HepG2 (cell line): ENCODE data around the gene COG1. TPM values are rescaled to one million over a fixed set of nuclear protein-coding genes. Genes with fewer than 3 reads are reported as not detected.

Experiments
- ATAC-seq: fragments of 200-7000 bp; cut with Tn5 transposase; 3 replicates; pipeline ENCODE4 v1.9.1; 2020; ENCODE audit warnings: mild to moderate bottlenecking, moderate library complexity
- BruUV-seq: library from RNA; stranded (reverse); fragments of 400-500 nt; replicated peaks from 2 replicates; lab custom pipeline; 2021; lab: Mats Ljungman, UMichigan
- CTCF ChIA-PET: fragments of 300-600 bp; formaldehyde crosslinking; extraction: SDS; loops from one replicate; lab custom pipeline; 2021; ENCODE audit warnings: low total read pairs, inconsistent platforms, low intra/inter-chr PET ratio; lab: Yijun Ruan, JAX
- POLR2A ChIA-PET: fragments of 350-600 bp; sonication (Branson Sonifier 250); formaldehyde crosslinking; loops from one replicate; lab custom pipeline; 2020; ENCODE audit warnings: antibody characterized with exemption, inconsistent platforms; lab: Yijun Ruan, JAX
- DNase-seq: peaks from one replicate; pipeline ENCODE4 v3.0.0-alpha.2; 2015; ENCODE audit warnings: low spot score
- FAIRE-seq: peaks from 3 replicates; lab custom pipeline; 2011; peaks lifted over from hg19 to GRCh38; lab: Jason Lieb, UNC
- H2AFZ ChIP-seq: one replicate; pipeline ENCODE4 v1.6.1; 2011; ENCODE audit warnings: low read length, inconsistent platforms
- H3K27ac ChIP-seq: fragments of 300-600 bp; 3 replicates; pipeline ENCODE4 v1.8.0; 2011; ENCODE audit warnings: mixed run types, mild to moderate bottlenecking, mixed read lengths, low read length, inconsistent platforms; ENCODE audit not compliant: insufficient read depth; ENCODE audit errors: extremely low read length
- H3K27me3 ChIP-seq, 2 experiments: fragments of 200-600 bp in 1 of 2; 2 replicates in 1 of 2; 3 replicates in 1 of 2; pipeline versions ENCODE4 v1.6.0 to v1.8.0; 2011; ENCODE audit warnings: low read length in 2 of 2, mild to moderate bottlenecking in 2 of 2, moderate library complexity in 2 of 2, inconsistent platforms in 1 of 2; ENCODE audit not compliant: insufficient read depth in 2 of 2, control insufficient read depth in 1 of 2
- H3K36me3 ChIP-seq, 2 experiments: fragments of 200-600 bp in 1 of 2; replicated peaks in 1 of 2; 2 replicates in 1 of 2; 3 replicates in 1 of 2; pipeline versions ENCODE4 v1.5.1 to v1.8.0; 2011; ENCODE audit warnings: low read length in 2 of 2, inconsistent platforms in 1 of 2; ENCODE audit not compliant: insufficient read depth in 2 of 2, control insufficient read depth in 1 of 2
- H3K4me1 ChIP-seq: 2 replicates; pipeline ENCODE4 v1.5.1; 2012; ENCODE audit warnings: low read length, inconsistent platforms; ENCODE audit not compliant: insufficient read depth
- H3K4me2 ChIP-seq: 2 replicates; pipeline ENCODE4 v1.6.0; 2011; ENCODE audit warnings: low read depth, low read length, inconsistent platforms
- H3K4me3 ChIP-seq, 3 experiments: fragments of 200-600 bp in 1 of 3; sonication (generic), shearing (Covaris generic) in 1 of 3; replicated peaks in 1 of 3; 2 replicates each; pipeline ENCODE4 v1.5.1; 2011 to 2016; ENCODE audit warnings: low read length in 3 of 3, inconsistent platforms in 2 of 3, low read depth in 2 of 3, mild to moderate bottlenecking in 2 of 3, control low read depth in 1 of 3, mixed read lengths in 1 of 3; ENCODE audit not compliant: insufficient read depth in 1 of 3
- H3K79me2 ChIP-seq: one replicate; pipeline ENCODE4 v1.6.1; 2011; ENCODE audit warnings: low read length, inconsistent platforms; ENCODE audit not compliant: insufficient read depth
- H3K9ac ChIP-seq: 2 replicates; pipeline ENCODE4 v1.6.0; 2011; ENCODE audit warnings: mild to moderate bottlenecking, low read depth, low read length, inconsistent platforms; ENCODE audit not compliant: insufficient read depth
- H3K9me3 ChIP-seq: 2 replicates; pipeline ENCODE4 v1.5.1; 2012; ENCODE audit warnings: mild to moderate bottlenecking, low read length
- H4K20me1 ChIP-seq: 2 replicates; pipeline ENCODE4 v1.6.0; 2011; ENCODE audit warnings: inconsistent platforms, mild to moderate bottlenecking, low read length, moderate library complexity; ENCODE audit not compliant: insufficient read depth
- AHDC1 ChIP-seq: sonication (generic); formaldehyde crosslinking; IDR thresholded peaks from 2 replicates; pipeline ENCODE4 v1.5.1; 2020; ENCODE audit warnings: mild to moderate bottlenecking, missing genetic modification reagents, borderline replicate concordance
- NRL ChIP-seq: sonication (generic); formaldehyde crosslinking; IDR thresholded peaks from 2 replicates; pipeline ENCODE4 v1.5.0; 2020; ENCODE audit warnings: missing genetic modification reagents, mild to moderate bottlenecking, moderate library complexity, borderline replicate concordance
- SSRP1 ChIP-seq: IDR thresholded peaks from 2 replicates; pipeline ENCODE4 v1.6.1; 2016; ENCODE audit warnings: control low read depth
- TBP ChIP-seq: sonication (generic); formaldehyde crosslinking; IDR thresholded peaks from 2 replicates; pipeline ENCODE4 v1.5.0; 2020; ENCODE audit warnings: missing genetic modification reagents
- ZNF142 ChIP-seq: sonication (generic); formaldehyde crosslinking; IDR thresholded peaks from 2 replicates; pipeline ENCODE4 v1.4.0; 2020; ENCODE audit warnings: missing genetic modification reagents
- ZNF3 ChIP-seq: IDR thresholded peaks from 2 replicates; pipeline ENCODE4 v1.7.0; 2017; ENCODE audit warnings: inconsistent platforms
- ZNF362 ChIP-seq: sonication (generic); formaldehyde crosslinking; IDR thresholded peaks from 2 replicates; pipeline ENCODE4 v1.4.0; 2020; ENCODE audit warnings: missing genetic modification reagents, mild to moderate bottlenecking, borderline replicate concordance
- ZNF709 ChIP-seq: sonication (generic); formaldehyde crosslinking; IDR thresholded peaks from 2 replicates; pipeline ENCODE4 v1.5.0; 2020; ENCODE audit warnings: mild to moderate bottlenecking, missing genetic modification reagents
- ZNF782 ChIP-seq: sonication (generic); formaldehyde crosslinking; IDR thresholded peaks from 2 replicates; pipeline ENCODE4 v1.4.0; 2020; ENCODE audit warnings: missing genetic modification reagents, mild to moderate bottlenecking, borderline replicate concordance
- WGBS: methylation state at CpG from one replicate; pipeline ENCODE4 v1.1.6; 2017; ENCODE audit warnings: low lambda C conversion rate; 5-methylcytosine and 5-hydroxymethylcytosine counted together
- in situ Hi-C: cut with HindIII; loops from 2 replicates; pipeline ENCODE4 v1.10.0; 2017; ENCODE audit warnings: low pct_unique_long_range_greater_than_20kb; ENCODE audit not compliant: extremely low pct_ligation_motif_present
- intact Hi-C: fragments of 100-400 bp; cut with micrococcal nuclease; formaldehyde crosslinking; loops from one replicate; pipeline ENCODE4 v1.10.0; 2022; ENCODE audit not compliant: unreplicated experiment
- polyA plus RNA-seq, 8 experiments: library from polyadenylated mRNA; depleted of rRNA in 3 of 8; stranded (reverse) in 7 of 8; unstranded in 1 of 8; fragments of >200 nt; fragmentation: Illumina TruSeq in 4 of 8; extraction: Trizol in 4 of 8; gene quantifications; 2 replicates each; pipeline versions ENCODE4 v1.2.1 to v1.2.3, GENCODE V29; 2011 to 2016; ENCODE audit warnings: low read depth in 4 of 8, missing spikeins in 1 of 8, mixed read lengths in 1 of 8; ENCODE audit not compliant: insufficient read depth in 1 of 8
- total RNA-seq, 5 experiments: library from RNA; depleted of rRNA; stranded (reverse); fragments of >200 nt; fragmentation: Illumina TruSeq; extraction: Trizol; gene quantifications; 2 replicates each; pipeline ENCODE4 v1.2.3, GENCODE V29; 2016; ENCODE audit warnings: low read depth in 1 of 5

COG1 gene
- total and polyA plus RNA-seq, 2 of the 13 experiments (the other 11 are each of a cell fraction or from before 2014, with no cell fraction given) = 36.6 to 39.7 TPM

GRCh38 chr17:73210002-73210678, 17.3 kb downstream of the COG1 start:
- H3K4me2 ChIP-seq = no peak overlapping the region
- intact Hi-C loops (no loop called here), in situ Hi-C loops (no loop called here)
- H3K36me3 ChIP-seq = peaks cover 20 to 46% of the 10 kb centered on the region in 2 experiments
- H3K4me1 ChIP-seq = peaks cover 18% of the 10 kb centered on the region
- no TSS peak for BruUV-seq
- DNase-seq (no peak), ATAC-seq (peak; percentile 12; the same call in 2 of the 3 replicates), FAIRE-seq (no peak)
- no peaks in the 10 kb centered on the region for H3K9me3 ChIP-seq
- POLR2A ChIA-PET = interaction anchor here (1.4 kb wide), 1 partner anchor 9 kb away, joined by 4 read pairs; no protein-coding TSS in a partner anchor
- no peaks in the 10 kb centered on the region for H4K20me1 ChIP-seq
- no peak overlapping the region for H3K27ac ChIP-seq
- H3K4me3 ChIP-seq = no peak overlapping the region
- H3K27me3 ChIP-seq = no peaks in the 10 kb centered on the region
- no peak overlapping the region for H2AFZ ChIP-seq
- CTCF ChIA-PET = no interaction called here
- 89% methylated on average over 8 of the region's 8 CpGs for WGBS
- H3K9ac ChIP-seq = no peak overlapping the region
- peaks cover 10% of the 10 kb centered on the region for H3K79me2 ChIP-seq
- TF ChIP-seq NRL (CRISPR knock-in tag) = no peak
- TF ChIP-seq ZNF362 = peak; percentile 74
- 0 out of 2 replicates have a peak, but pooled peaks have one; percentile 32 for TF ChIP-seq SSRP1 (CRISPR knock-in tag)
- no peak for TF ChIP-seq ZNF3 (CRISPR knock-in tag)
- no peak for TF ChIP-seq TBP (CRISPR knock-in tag)
- no peak for TF ChIP-seq AHDC1 (CRISPR knock-in tag)
- no peak for TF ChIP-seq ZNF142
- TF ChIP-seq ZNF709 (CRISPR knock-in tag) = no peak
- no peak for TF ChIP-seq ZNF782 (CRISPR knock-in tag)
